HepG2 (cell line): ENCODE measurements around the gene MMP19. TPM values are rescaled to one million over a fixed set of nuclear protein-coding genes. Genes with fewer than 3 reads are reported as not detected.

ENCODE experiments used
- BCL6 ChIP-seq: IDR thresholded peaks from 2 replicates; pipeline ENCODE4 v1.6.1; 2016; ENCODE audit warnings: missing genetic modification reagents, missing compliant biosample characterization
- CCDC6 ChIP-seq: sonication (generic); formaldehyde crosslinking; IDR thresholded peaks from 2 replicates; pipeline ENCODE4 v1.8.1; 2022; ENCODE audit warnings: mild to moderate bottlenecking, missing genetic modification reagents, moderate library complexity
- FOXP1 ChIP-seq, 2 experiments: fragments of 450-650 bp in 1 of 2; IDR thresholded peaks; 2 replicates each; pipeline ENCODE4 v1.6.1; 2017 to 2018; ENCODE audit warnings: antibody characterized with exemption in 1 of 2
- GATA4 ChIP-seq: sonication (generic); IDR thresholded peaks from 2 replicates; pipeline ENCODE4 v1.6.1; 2016; ENCODE audit warnings: antibody characterized with exemption, low read depth, borderline replicate concordance
- HNRNPL ChIP-seq: fragments of 200-400 bp; formaldehyde crosslinking; IDR thresholded peaks from 2 replicates; pipeline ENCODE4 v1.6.1; 2017; ENCODE audit warnings: mild to moderate bottlenecking, low read depth, low read length
- IKZF4 ChIP-seq: sonication (generic); formaldehyde crosslinking; IDR thresholded peaks from 2 replicates; pipeline ENCODE4 v1.5.1; 2020; ENCODE audit warnings: borderline replicate concordance, mild to moderate bottlenecking, low read depth, missing genetic modification reagents; ENCODE audit errors: not compliant biosample characterization
- MAX ChIP-seq: IDR thresholded peaks from 2 replicates; pipeline ENCODE4 v1.6.1; 2012; ENCODE audit warnings: inconsistent platforms
- POLR2G ChIP-seq: fragments of 200-400 bp; formaldehyde crosslinking; IDR thresholded peaks from 2 replicates; pipeline ENCODE4 v1.6.1; 2018; ENCODE audit warnings: mild to moderate bottlenecking, low read depth, low read length, moderate library complexity
- RXRA ChIP-seq: sonication (generic); formaldehyde crosslinking; IDR thresholded peaks from 2 replicates; pipeline ENCODE4 v1.5.1; 2020; ENCODE audit warnings: missing genetic modification reagents
- SCMH1 ChIP-seq: sonication (generic); formaldehyde crosslinking; IDR thresholded peaks from 2 replicates; pipeline ENCODE4 v1.9.0; 2021; ENCODE audit warnings: missing genetic modification reagents, mild to moderate bottlenecking, borderline replicate concordance
- TEF ChIP-seq: sonication (generic); formaldehyde crosslinking; IDR thresholded peaks from 2 replicates; pipeline ENCODE4 v1.5.0; 2020; ENCODE audit warnings: missing genetic modification reagents
- ZBTB2 ChIP-seq: sonication (generic); formaldehyde crosslinking; IDR thresholded peaks from 2 replicates; pipeline ENCODE4 v1.8.0; 2022; ENCODE audit warnings: low read depth, missing genetic modification reagents
- ZBTB4 ChIP-seq: sonication (generic); formaldehyde crosslinking; IDR thresholded peaks from 2 replicates; pipeline ENCODE4 v1.4.0; 2020; ENCODE audit warnings: missing genetic modification reagents, mild to moderate bottlenecking, borderline replicate concordance
- ZNF205 ChIP-seq: IDR thresholded peaks from 2 replicates; pipeline ENCODE4 v1.6.1; 2018; ENCODE audit warnings: missing biosample characterization, missing genetic modification reagents
- ZNF354B ChIP-seq: sonication (generic); formaldehyde crosslinking; IDR thresholded peaks from 2 replicates; pipeline ENCODE4 v1.8.0; 2022; ENCODE audit warnings: mild to moderate bottlenecking, missing genetic modification reagents
- ZNF547 ChIP-seq: sonication (generic); formaldehyde crosslinking; IDR thresholded peaks from 2 replicates; pipeline ENCODE4 v1.5.1; 2020; ENCODE audit warnings: mild to moderate bottlenecking, missing genetic modification reagents
- ZNF598 ChIP-seq: sonication (generic); formaldehyde crosslinking; IDR thresholded peaks from 2 replicates; pipeline ENCODE4 v1.5.1; 2020; ENCODE audit warnings: mild to moderate bottlenecking, missing genetic modification reagents, borderline replicate concordance
- ZNF616 ChIP-seq: sonication (generic); formaldehyde crosslinking; IDR thresholded peaks from 2 replicates; pipeline ENCODE4 v1.5.0; 2020; ENCODE audit warnings: low read depth, mild to moderate bottlenecking, missing genetic modification reagents
- ZNF672 ChIP-seq: sonication (generic); formaldehyde crosslinking; IDR thresholded peaks from 2 replicates; pipeline ENCODE4 v1.8.1; 2022; ENCODE audit warnings: missing genetic modification reagents
- polyA plus RNA-seq, 8 experiments: library from polyadenylated mRNA; depleted of rRNA in 3 of 8; stranded (reverse) in 7 of 8; unstranded in 1 of 8; fragments of >200 nt; fragmentation: Illumina TruSeq in 4 of 8; extraction: Trizol in 4 of 8; gene quantifications; 2 replicates each; pipeline versions ENCODE4 v1.2.1 to v1.2.3, GENCODE V29; 2011 to 2016; ENCODE audit warnings: low read depth in 4 of 8, missing spikeins in 1 of 8, mixed read lengths in 1 of 8; ENCODE audit not compliant: insufficient read depth in 1 of 8
- total RNA-seq, 5 experiments: library from RNA; depleted of rRNA; stranded (reverse); fragments of >200 nt; fragmentation: Illumina TruSeq; extraction: Trizol; gene quantifications; 2 replicates each; pipeline ENCODE4 v1.2.3, GENCODE V29; 2016; ENCODE audit warnings: low read depth in 1 of 5
- TF ChIP-seq, protein P1 (sequence below): sonication (generic); formaldehyde crosslinking; IDR thresholded peaks from 2 replicates; pipeline ENCODE4 v1.4.0; 2020; ENCODE audit warnings: missing genetic modification reagents

MMP19 gene
- total and polyA plus RNA-seq, 2 of the 13 experiments (the other 11 are each of a cell fraction or from before 2014, with no cell fraction given) = 0.07 to 0.08 TPM

DNA sequence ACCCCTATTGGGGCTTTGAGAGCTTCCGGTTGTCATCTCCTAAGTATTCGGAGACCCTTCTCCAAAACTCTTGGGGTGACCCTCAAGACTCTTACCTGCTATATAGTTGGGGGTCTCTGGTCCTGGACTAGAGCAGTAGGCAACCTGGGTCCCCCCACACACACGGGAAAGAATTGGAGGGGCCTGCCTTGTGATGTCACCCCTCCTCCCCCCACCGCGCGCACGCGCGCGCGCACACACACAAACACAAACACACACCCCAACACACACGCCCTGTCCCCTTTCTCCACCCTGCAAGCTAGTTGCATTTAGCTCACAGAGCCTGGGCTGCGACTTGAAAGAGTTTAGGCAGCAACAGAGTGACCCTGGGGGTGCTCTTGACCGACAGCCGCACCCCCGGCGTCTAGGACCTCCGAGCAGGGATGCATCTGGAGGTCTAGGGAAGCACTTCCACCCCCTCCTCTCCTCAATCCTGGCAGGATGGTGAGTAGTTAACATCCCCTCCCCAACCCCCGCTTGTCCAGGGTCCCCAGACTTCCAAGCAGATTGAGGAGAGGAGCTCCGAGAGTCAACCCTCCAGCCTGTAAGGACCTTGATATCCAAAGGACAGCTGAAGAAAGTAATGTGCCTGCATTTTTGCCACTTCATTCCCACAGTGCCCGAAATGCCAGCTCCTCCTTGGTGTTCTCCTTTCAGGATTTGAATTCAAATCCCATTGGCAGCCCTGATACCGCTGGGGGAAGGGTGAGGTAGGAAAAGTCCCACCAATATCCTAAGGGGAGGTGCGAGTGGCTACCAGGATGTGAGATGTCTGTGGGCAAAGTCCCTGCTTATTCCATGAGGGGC, 11.9 kb downstream of the MMP19 start (continued):
- TF ChIP-seq TEF (CRISPR knock-in tag) (no peak), RXRA (CRISPR knock-in tag) (0 out of 2 replicates have a peak, but pooled peaks have one; percentile 45), MAX (peak; percentile 55), FOXP1 (IDR thresholded peaks at IDR 0.05) (no peak), FOXP1 (CRISPR knock-in tag; IDR thresholded peaks at IDR 0.05) (peak; percentile 39; the same call in 1 of the 2 replicates), ZNF354B (CRISPR knock-in tag) (no peak), ZNF616 (CRISPR knock-in tag) (no peak), ZNF547 (CRISPR knock-in tag) (peak; percentile 26; the same call in 1 of the 2 replicates), GATA4 (no peak), POLR2G (peak; percentile 43; the same call in 1 of the 2 replicates), ZNF672 (CRISPR knock-in tag) (no peak), SCMH1 (no peak), ZNF598 (CRISPR knock-in tag) (0 out of 2 replicates have a peak, but pooled peaks have one; percentile 18), ZBTB4 (CRISPR knock-in tag) (no peak), ZNF205 (CRISPR knock-in tag) (no peak), IKZF4 (CRISPR knock-in tag) (no peak), ZBTB2 (peak; percentile 52; the same call in 1 of the 2 replicates), BCL6 (CRISPR knock-in tag) (0 out of 2 replicates have a peak, but pooled peaks have one; percentile 9), CCDC6 (CRISPR knock-in tag) (no peak), HNRNPL (0 out of 2 replicates have a peak, but pooled peaks have one; percentile 8)
- TF ChIP-seq, protein P1, sequence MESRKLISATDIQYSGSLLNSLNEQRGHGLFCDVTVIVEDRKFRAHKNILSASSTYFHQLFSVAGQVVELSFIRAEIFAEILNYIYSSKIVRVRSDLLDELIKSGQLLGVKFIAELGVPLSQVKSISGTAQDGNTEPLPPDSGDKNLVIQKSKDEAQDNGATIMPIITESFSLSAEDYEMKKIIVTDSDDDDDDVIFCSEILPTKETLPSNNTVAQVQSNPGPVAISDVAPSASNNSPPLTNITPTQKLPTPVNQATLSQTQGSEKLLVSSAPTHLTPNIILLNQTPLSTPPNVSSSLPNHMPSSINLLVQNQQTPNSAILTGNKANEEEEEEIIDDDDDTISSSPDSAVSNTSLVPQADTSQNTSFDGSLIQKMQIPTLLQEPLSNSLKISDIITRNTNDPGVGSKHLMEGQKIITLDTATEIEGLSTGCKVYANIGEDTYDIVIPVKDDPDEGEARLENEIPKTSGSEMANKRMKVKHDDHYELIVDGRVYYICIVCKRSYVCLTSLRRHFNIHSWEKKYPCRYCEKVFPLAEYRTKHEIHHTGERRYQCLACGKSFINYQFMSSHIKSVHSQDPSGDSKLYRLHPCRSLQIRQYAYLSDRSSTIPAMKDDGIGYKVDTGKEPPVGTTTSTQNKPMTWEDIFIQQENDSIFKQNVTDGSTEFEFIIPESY (CRISPR knock-in tag) = no peak
